ENCODE measurements around the gene FAM240A. TPM values are rescaled to one million over a fixed set of nuclear protein-coding genes. Genes with fewer than 3 reads are reported as not detected.

The FAM240A gene
- total RNA-seq, 1 experiment from 2014 or later, result not detected

DNA sequence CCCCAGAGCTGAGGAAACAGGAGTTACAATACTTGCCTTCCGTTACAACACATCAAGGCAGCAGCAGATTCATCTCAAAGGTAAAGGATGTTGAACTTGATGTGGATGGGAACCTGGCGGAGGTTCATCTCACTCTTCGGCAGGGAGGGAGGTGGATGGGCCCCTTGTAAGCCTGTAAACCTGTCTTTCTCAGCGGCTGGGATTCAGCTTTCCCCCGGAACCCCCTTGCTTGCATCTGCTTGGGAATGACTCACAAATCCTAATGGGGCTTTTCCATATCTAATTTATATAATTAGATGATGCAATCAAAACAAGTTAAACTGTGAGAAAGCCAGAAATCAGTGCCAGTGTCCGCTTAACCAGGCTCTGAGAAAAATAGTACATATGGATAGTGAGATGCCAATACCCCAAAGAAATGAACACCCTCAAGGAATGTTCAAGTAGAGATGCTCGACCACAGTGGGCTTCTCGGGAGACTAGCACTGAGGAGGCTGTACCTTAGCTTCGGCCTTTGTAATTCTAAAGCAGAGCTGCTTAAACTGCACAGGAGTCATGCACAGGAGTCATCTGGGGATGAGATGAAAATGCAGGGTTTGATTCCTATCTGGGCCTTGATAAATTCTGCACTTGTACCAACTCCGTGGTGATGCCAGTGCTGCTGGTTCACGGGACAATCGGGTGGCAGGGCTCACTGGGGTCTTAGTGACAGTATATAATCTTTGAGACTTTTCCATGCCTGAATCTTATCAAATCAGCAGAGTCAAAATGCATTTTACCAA lies 2.2 kb upstream of the FAM240A start:
- intact Hi-C loops (cut with micrococcal nuclease; ENCODE audit: unreplicated experiment), result no loop called here
- H3K27me3 ChIP-seq (replicated peaks; ENCODE audit: insufficient read depth, low read depth, low read length, poor library complexity), result no peaks in the 10 kb centered on the region
- no peaks in the 10 kb centered on the region for H3K9me3 ChIP-seq (ENCODE audit: low read depth, low read length, poor library complexity, severe bottlenecking)
- DNase-seq (ENCODE audit: low spot score), result no peak
- no peaks in the 10 kb centered on the region for H3K36me3 ChIP-seq (ENCODE audit: insufficient read depth, low read length, poor library complexity, severe bottlenecking)
- TF ChIP-seq, protein P1, sequence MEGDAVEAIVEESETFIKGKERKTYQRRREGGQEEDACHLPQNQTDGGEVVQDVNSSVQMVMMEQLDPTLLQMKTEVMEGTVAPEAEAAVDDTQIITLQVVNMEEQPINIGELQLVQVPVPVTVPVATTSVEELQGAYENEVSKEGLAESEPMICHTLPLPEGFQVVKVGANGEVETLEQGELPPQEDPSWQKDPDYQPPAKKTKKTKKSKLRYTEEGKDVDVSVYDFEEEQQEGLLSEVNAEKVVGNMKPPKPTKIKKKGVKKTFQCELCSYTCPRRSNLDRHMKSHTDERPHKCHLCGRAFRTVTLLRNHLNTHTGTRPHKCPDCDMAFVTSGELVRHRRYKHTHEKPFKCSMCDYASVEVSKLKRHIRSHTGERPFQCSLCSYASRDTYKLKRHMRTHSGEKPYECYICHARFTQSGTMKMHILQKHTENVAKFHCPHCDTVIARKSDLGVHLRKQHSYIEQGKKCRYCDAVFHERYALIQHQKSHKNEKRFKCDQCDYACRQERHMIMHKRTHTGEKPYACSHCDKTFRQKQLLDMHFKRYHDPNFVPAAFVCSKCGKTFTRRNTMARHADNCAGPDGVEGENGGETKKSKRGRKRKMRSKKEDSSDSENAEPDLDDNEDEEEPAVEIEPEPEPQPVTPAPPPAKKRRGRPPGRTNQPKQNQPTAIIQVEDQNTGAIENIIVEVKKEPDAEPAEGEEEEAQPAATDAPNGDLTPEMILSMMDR (conservative IDR thresholded peaks at IDR 0.05; ENCODE audit: low read depth, low read length), result no peak
- no TSS peak for BruUV-seq (replicated peaks)
- no peaks in the 10 kb centered on the region for H3K4me1 ChIP-seq (ENCODE audit: insufficient read depth, low read length, poor library complexity, severe bottlenecking)
- POLR2A ChIA-PET (ENCODE audit: low non-redundant PET), result no interaction called here
- no peak overlapping the region for H3K4me3 ChIP-seq (ENCODE audit: low read depth, low read length, poor library complexity, severe bottlenecking)
- H3K27ac ChIP-seq (ENCODE audit: low read depth, low read length, poor library complexity, severe bottlenecking), result no peak overlapping the region
- CTCF ChIA-PET, result no interaction called here

DNA sequence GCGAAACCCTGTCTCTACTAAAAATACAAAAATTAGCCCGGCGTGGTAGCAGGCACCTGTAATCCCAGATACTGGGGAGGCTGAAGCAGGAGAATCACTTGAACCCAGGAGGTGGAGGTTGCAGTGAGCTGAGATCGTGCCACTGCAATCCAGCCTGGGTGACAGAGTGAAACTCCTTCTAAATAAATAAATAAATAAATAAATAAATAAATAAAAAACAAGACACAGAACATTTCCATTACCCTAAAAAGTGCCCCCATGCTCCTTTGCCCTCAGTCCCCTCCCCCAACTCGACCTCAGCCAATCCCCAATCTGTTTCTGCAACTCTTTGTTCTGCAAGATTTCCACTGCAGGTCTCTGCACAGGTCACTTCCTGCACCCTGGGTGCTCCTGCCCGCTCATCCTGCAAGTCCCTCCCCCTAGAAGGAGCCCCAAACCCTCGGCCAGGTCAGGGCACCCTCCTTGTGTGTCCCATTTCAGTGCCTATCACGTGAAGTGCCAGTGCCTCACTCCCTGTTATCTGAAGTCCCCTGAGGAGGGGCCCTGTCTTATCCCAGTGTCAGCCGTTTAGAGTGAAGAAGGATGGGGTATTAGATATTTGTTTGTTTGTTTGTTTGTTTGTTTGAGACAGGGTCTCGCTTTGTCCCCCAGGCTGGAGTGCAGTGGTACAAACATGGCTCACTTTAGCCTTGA lies 1.1 kb downstream of the FAM240A start:
- H3K4me1 ChIP-seq (ENCODE audit: insufficient read depth, low read length, poor library complexity, severe bottlenecking), result no peaks in the 10 kb centered on the region
- CTCF ChIA-PET, result no interaction called here
- H3K27me3 ChIP-seq (replicated peaks; ENCODE audit: insufficient read depth, low read depth, low read length, poor library complexity), result no peaks in the 10 kb centered on the region
- TF ChIP-seq EZH2 (IDR thresholded peaks at IDR 0.05; ENCODE audit: borderline replicate concordance, low read depth, low read length, poor library complexity, severe bottlenecking), result no peak
- DNase-seq (ENCODE audit: low spot score), result no peak
- no peaks in the 10 kb centered on the region for H3K9me3 ChIP-seq (ENCODE audit: low read depth, low read length, poor library complexity, severe bottlenecking)
- intact Hi-C loops (cut with micrococcal nuclease; ENCODE audit: unreplicated experiment), result no loop called here
- no TSS peak for BruUV-seq (replicated peaks)
- no peak overlapping the region for H3K4me3 ChIP-seq (ENCODE audit: low read depth, low read length, poor library complexity, severe bottlenecking)
- POLR2A ChIA-PET (ENCODE audit: low non-redundant PET), result no interaction called here
- no peaks in the 10 kb centered on the region for H3K36me3 ChIP-seq (ENCODE audit: insufficient read depth, low read length, poor library complexity, severe bottlenecking)
- no peak overlapping the region for H3K27ac ChIP-seq (ENCODE audit: low read depth, low read length, poor library complexity, severe bottlenecking)

DNA sequence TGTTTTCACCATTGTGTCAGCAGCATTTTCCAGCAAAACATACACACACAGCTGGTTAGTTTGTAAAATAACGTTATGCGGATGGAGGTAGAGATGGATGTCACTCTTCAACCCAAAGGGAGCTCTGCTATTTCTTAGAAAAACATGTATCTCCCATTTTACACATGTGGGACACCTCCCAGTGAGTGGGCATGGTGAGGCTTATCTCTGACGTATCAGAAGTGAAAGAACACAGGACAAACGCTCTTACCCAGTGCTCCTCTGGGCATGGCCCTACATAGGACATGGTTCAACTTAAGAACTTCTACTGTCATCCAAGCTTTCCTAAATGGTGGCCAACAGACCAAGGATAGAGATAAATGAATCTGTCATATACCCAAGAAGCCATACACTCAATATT lies 2.1 kb downstream of the FAM240A start:
- DNase-seq (ENCODE audit: low spot score), result no peak
- Histone ChIP-seq H3K36me3 (ENCODE audit: insufficient read depth, low read length, poor library complexity, severe bottlenecking) (no peaks in the 10 kb centered on the region), H3K4me3 (ENCODE audit: low read depth, low read length, poor library complexity, severe bottlenecking) (no peak overlapping the region), H3K27ac (ENCODE audit: low read depth, low read length, poor library complexity, severe bottlenecking) (no peak overlapping the region), H3K4me1 (ENCODE audit: insufficient read depth, low read length, poor library complexity, severe bottlenecking) (no peaks in the 10 kb centered on the region), H3K9me3 (ENCODE audit: low read depth, low read length, poor library complexity, severe bottlenecking) (no peaks in the 10 kb centered on the region), H3K27me3 (replicated peaks; ENCODE audit: insufficient read depth, low read depth, low read length, poor library complexity) (no peaks in the 10 kb centered on the region)
- TF ChIP-seq, protein P1 (conservative IDR thresholded peaks at IDR 0.05; ENCODE audit: low read depth, low read length), result no peak
- no peak for TF ChIP-seq EZH2 (IDR thresholded peaks at IDR 0.05; ENCODE audit: borderline replicate concordance, low read depth, low read length, poor library complexity, severe bottlenecking)
- no TSS peak for BruUV-seq (replicated peaks)
- intact Hi-C loops (cut with micrococcal nuclease; ENCODE audit: unreplicated experiment), result no loop called here
- CTCF ChIA-PET, result no interaction called here
- POLR2A ChIA-PET (ENCODE audit: low non-redundant PET), result no interaction called here

All from A673 (cell line).